ENCODE results near the gene PLXNA1. TPM values are rescaled to one million over a fixed set of nuclear protein-coding genes. Genes with fewer than 3 reads are reported as not detected.

The PLXNA1 gene
- total RNA-seq, 1 donor from 2014 or later: 46.9 TPM

GRCh38 chr3:127019449-127019848 lies 36.5 kb downstream of the PLXNA1 start:
- DNase-seq: no peak

GRCh38 chr3:127020543-127020942 lies 37.6 kb downstream of the PLXNA1 start:
- no peak for DNase-seq

GRCh38 chr3:127022849-127023248 lies 39.9 kb downstream of the PLXNA1 start:
- DNase-seq: no peak

- peak; percentile 22 for DNase-seq
These were observed 42.5 kb downstream of the PLXNA1 start for GRCh38 chr3:127025456-127025855.

- DNase-seq: no peak
These were observed 43.1 kb downstream of the PLXNA1 start for GRCh38 chr3:127026036-127026435.

GRCh38 chr3:127026661-127027060 lies 43.7 kb downstream of the PLXNA1 start:
- no peak for DNase-seq

GRCh38 chr3:127027061-127027735 lies 44.3 kb downstream of the PLXNA1 start:
- DNase-seq: no peak

GRCh38 chr3:127027811-127028548 lies 45.1 kb downstream of the PLXNA1 start:
- no peak for DNase-seq

- no peak for DNase-seq
These were observed 46.1 kb downstream of the PLXNA1 start for GRCh38 chr3:127028781-127029657.

- no peak for DNase-seq
These were observed 47.0 kb downstream of the PLXNA1 start for GRCh38 chr3:127029658-127030507.

GRCh38 chr3:127030508-127031412 lies 47.8 kb downstream of the PLXNA1 start:
- no peak for DNase-seq

- DNase-seq: no peak
These were observed 48.5 kb downstream of the PLXNA1 start for GRCh38 chr3:127031413-127031810.

GRCh38 chr3:127031845-127032244 lies 48.9 kb downstream of the PLXNA1 start:
- no peak for DNase-seq

- DNase-seq: no peak
These were observed 49.5 kb downstream of the PLXNA1 start for GRCh38 chr3:127032296-127032990.

Other genes starting within 250 kb of the PLXNA1 start
- not detected for gene PRR23E, start 210.0 kb downstream of the PLXNA1 start, total RNA-seq